NCI-H82 treated with DMSO at 0.1 percent for 48 hours (cell line): Measurements from ENCODE around the gene OXER1.

ENCODE experiments used
- DNase-seq: peaks from one replicate; lab custom pipeline; 2025; ENCODE audit not compliant: unreplicated experiment; lab: John Stamatoyannopoulos, UW

The OXER1 gene

DNA sequence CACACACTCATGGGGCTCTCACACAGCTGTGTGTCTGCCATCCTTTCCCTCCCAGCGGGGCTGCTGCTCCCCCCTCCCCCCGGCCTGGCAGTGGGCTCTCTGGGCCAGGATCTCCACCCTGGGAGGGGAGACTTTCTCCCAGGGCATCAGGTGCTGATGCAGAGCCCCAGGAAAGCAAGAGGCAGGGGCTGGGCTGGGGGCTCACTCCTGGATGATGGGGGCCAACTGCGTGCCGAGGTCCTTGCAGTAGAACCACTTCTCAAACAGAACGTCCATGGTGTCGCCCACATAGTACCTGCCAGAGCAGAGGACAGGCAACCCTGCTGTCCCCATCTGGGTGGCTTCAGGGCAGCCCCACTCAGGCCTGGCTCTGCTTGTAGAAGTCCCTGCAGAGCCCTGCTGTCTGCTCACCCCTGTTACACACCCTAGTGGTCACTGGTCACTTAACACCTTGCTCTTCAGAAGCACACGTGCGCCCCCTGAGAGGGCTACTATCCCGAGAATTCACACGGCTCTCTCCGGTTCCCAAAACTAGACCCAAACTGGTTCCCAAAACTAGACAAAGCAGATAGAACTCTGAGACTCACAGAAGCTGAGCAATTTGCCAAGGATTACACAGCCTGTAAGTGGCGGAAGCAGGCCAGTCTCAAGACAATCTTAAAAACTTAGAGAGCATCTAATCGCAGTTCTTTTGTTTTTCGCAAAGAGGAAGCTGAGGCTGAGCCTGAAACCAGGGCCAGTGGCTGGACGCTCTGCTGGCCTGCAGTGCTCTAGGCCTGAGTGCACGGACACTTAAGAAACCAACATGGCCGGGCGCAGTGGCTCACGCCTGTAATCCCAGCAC is 6.6 kb upstream of the OXER1 start:
- peak; percentile 69 for DNase-seq

DNA sequence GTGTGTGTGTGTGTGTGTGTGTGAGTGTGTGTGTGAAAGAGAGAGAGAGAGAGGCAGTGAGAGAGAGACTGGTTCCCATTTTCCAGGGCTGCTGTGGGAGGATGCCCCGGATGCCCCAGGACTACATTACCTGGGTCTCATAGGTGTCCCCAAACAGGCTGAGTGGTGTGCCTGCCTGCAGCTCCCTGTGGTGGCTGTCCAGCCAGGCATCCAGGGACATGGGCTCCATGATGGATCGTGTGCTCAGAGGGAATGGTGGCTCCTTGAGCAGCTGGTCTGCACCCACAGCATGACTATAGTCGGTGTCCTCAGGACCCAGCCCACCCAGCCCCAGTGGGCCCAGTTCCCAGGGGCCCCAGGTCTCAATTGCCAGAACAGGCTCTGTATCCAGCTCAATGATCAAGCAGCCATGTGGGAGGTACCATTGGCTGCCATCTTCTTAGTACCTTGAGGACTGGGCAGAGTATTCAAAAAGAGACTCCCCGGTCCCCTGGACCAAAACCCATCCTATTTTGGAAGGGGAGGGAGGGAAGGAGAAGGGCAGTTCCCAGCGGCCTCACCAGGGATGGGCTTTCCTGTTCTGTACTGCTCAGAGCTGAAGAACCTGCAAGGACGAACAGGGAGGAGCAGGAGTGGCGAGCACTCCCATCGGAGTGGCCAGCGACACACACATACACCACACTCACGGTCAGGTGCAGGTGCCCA is 5.8 kb upstream of the OXER1 start:
- no peak for DNase-seq

DNA sequence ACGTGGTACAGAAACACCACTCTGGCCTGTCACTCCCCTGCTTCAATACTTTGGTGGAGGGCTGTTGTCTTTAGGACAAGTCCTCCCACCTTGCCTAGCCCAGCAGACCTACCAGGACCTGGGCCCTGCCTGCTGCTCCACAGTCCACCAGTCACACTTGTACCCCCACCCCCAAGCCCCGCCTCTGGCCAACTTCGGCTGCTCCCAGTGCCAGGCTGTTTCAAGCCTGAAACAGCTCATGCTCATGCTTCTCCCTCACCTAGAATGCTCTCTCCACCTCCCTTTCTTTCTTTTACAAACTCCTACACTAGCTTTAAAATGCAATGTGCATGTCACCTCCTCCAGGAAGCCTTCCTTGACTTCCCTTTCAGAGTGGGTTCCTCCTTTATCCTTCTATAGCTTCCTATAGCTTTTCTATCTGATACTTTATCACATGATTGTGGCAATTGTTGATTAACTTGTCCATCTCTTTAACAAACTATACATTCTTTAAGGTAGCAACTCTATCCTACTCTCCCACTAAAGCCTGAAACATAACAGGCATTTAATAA is 4.8 kb upstream of the OXER1 start:
- DNase-seq = no peak

DNA sequence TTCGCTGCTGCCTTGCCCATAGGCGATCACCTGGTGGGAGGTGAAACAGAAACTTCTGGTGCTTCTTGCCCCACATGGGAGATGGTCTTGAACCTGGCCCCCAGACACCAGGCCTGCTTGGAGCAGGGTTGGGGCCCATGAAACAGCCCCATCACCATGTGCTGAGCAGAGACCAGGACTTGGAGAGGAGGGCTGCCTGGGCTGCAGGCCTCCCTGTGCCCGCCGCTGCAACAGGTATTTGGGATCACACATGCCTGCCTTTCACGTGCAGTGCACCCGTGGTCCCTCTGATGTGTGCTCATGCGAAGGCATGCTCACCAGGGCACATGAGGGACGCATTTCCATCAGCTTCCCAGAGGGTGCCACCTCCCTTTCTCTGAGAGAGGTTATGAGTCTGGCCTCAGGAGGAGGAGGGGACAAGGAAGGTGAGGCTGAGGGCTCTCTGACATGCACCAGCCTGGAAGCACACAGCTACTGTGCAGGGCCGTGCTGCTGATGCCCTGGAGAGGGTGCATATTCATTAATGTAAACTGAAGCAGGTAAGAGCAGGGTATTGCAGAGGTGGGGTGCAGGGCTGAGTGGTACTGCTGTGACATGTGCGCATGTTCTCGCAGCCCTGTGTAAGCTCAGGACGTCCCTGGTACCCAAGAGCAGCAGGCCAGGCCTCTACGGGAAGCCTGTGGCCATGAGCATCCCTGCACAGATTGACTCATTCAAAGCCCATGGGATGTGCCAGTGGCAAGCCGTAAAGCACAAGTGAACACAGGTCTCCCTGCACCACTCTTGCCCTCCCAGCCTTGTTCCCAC is 4.2 kb upstream of the OXER1 start:
- no peak for DNase-seq

DNA sequence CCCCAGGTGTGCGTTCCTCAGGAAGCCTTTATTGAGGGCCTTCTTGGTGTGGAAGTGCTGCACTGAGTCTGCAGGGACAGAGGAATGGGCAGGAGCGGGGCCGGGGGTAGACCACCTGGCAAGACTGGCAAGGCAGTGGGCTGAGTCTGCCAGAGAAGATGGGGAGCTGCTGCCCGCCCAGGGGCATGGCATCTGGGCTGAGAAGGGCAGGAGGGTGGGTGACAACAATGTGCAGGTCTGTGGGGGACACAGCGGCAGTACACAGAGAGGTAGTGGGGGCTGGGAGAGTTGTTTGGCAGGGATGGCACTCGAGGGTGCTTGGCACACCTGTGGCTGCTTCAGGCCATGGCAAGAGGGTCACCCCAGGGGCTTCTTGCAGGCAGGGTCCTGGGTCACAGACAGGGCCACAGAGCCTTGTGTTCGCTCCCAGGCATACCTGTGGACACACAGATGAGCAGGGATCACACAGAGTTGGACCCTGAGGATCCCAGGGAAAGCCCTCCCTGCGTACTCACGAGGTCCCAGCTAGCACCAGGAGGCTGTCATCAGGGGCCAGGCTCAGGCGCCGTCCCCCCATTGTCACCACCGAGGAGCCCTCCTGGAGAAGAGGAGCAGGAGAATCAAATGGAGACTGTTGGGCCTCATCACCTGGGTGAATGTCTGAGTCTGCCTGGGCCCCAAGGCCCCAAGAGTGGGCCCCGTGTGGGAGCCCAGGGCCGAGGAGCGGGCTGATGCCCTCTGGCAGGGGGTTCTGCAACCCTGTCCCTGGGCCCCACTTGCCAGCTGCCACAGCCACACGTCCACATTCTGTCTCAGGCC is 3.4 kb upstream of the OXER1 start:
- DNase-seq = no peak

DNA sequence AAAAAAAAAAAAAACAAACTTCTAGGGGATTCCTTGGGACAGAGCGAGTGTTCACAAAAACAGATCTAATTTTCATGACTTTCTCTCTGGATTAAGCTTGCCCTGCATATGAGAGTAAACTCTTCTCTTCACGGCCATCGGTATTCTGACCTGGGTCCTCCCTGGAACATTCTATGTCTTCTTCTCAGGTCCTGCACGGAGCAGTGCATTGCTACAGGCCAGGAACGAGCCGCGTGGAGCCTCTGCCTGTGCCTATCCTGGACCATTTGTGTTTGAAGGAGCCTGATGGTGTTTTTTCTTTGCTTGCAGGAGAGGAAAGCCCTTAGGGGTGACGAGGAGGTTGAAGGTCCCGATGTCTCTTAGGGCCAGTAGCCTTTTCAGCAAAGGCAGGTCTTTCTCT is 1.8 kb upstream of the OXER1 start:
- no peak for DNase-seq

DNA sequence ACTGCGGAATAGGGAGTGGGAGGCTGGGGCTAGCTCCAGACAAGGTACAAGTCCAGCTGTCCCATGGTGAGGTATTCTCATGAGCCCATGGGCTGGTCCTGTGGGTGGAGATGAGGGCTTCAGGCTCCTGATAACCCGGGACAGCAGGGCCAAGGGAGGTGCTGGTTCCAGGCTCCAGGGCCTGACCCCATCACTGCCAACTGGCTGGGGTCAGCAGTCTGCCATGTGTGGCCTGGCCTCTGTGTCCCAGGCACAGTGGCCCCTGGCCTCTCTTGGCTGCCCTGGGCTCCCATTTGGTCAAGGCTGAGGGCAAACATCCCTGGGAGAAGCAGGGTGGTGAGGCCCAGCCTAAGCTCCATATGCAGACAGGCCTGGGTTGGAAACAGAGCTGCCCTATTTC is 966 bp upstream of the OXER1 start:
- no peak for DNase-seq

DNA sequence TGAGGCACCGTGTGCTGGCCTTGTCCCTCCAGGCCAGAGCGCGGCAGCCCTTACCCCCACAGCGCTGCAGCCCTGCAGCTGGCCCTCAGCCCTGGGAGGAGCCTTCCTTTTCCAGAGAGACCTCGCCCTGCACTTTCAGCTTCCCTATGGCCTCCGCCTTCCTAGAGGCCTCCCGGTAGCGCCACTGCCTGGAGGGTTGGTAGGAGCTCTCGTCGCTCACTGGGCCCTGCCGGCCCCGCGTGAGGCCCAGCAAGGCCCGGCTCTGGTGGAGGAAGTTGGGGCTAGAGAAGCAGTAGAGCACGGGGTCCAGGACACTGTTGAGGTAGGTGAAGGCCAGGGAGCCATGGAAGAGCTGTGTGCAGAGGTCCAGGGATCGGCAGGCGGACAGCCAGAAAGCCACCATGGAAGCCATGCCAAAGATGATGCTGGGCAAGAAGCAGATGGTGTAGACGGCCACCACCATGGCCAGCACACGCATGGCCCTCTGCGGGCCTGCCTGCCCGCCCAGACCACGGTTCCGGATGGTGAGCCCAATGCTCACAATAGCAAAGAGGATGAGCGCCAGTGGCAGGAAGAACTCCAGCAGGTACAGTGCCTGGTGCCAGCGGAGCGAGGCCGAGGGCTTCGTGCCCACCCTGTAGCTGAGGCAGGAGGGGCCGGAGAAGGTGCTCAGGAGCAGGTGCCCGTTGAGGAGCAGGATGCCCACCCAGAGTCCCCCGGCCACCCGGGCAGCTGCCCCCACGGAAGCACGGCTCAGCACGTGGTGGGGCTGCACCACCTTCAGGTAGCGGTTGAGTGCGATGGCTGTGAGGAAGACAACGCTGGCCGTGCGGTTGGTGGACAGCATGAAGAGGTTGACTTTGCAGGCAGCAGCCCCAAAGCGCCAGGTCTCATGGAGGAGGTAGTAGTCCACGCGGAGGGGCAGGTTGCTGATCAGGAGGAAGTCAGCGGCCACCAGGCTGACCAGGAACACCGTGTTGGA is 821 bp downstream of the OXER1 start:
- no peak for DNase-seq

DNA sequence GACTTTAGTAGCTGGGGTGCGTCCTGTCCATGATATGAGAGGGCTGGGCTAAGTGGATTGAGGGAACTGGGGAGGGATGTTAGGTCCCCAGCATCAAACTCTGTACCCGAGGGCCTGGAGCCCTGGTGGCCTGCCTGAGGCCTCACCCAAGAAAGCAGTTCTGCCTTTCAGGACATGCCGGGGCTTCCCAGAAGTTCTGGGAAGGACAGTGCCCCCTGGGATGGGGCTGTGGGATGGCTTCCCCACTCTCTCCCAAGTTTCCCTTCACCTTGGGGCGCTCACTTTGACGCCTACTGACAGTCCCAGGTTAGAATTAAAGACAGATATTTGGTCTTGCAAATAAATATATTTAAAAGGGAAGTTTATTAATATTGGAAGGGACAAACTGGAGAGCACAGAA is 1.8 kb downstream of the OXER1 start:
- no peak for DNase-seq

DNA sequence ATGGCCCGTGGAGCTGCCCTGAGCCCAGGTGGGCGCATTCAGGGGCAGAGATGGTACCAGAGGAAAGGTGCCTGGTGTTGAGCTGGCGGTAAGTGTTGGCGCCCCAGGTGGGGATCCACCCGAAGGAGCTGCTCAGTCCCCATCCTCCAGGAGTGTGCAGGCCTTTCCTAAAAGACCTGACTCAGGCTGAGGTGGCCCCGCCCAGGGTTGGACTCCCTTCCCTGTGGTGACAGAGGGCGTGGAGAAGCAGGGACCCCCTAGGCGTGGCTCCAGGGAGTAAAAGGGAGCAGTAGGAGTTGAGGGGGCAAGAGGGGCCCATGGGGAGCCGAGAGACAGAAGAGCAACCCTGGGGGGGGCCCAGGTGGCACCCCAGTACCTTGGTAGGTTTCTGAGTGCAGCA is 2.4 kb downstream of the OXER1 start:
- DNase-seq = no peak

DNA sequence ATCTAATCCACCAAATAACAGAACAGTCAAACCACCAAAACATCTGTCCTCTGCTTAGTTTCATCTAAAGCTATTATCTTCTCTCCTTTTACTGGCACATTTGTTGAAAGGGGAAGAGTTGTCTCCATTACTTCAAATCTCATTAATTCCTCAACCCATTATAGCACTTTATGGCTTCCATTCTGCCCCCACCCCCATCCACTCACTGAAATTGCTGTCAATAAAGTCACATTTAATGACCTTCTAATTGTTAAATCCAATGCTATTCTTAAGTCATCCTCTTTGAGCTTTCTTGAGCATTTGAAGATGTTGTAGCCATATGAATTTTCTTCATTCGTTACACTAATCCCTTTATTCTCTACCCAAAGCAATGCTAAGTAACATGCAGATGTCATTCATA is 5.2 kb downstream of the OXER1 start:
- DNase-seq = peak; percentile 92

DNA sequence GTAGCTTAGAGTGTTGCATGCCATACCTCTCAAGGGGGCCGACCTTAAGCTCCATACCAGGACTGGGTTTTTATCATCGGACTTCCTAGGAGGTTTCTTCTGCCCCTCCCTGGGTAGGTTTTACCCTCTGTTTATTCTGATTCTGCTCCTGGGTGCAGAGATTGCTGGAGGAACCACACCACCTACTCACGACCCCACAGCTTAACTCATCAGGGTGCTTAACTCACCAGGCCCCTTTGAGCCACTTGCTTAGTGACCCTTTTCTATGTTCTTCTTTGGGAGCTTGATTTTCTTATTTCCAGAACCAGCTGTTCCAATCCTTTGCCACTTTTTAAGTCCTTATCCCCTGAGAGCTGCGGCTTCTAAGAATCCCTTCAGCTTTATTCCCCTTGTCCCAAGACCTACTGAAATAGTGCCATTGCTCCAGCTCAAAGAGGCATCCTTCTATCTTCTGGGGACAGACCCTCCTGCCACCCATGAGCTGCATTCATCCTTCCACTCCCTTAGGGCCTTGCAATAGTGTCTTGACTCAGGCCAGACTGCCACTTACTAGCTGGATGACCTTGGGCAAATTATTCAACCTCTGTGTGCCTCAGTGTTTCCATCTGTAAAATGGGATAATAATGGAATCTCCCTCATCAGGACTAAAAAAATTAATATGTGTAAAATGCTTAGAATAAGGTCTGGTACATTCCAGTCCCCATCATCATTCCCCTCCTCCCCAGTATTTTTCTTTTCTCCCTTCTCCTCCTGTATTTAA is 5.8 kb downstream of the OXER1 start:
- DNase-seq = no peak

DNA sequence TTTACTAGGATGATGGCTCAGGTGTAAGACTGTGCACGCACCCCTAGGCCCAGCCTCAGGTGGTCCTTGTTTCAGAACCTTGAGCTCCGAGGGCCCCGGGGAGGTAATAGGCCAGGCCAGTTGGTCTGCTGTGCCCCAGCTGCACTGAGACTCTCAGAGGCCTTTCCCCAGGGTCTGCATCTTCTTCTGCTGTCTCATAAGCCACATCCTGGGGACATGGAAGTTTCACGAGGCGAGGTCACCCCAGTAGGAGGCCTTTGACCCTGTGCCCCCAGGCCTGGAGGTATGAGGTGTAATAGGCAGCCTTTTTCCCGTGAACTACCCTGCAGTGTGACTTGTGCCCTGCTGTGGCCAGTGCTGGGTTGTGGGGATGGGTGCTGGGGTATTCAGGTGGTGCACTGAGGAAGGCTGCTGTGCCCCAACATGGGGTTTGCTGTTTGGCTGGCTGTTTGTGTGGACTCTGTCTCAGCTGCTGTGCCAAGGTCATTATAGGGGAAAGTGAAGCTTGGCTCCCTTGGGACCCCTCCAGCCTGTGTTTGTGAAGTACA is 6.9 kb downstream of the OXER1 start:
- DNase-seq = no peak

DNA sequence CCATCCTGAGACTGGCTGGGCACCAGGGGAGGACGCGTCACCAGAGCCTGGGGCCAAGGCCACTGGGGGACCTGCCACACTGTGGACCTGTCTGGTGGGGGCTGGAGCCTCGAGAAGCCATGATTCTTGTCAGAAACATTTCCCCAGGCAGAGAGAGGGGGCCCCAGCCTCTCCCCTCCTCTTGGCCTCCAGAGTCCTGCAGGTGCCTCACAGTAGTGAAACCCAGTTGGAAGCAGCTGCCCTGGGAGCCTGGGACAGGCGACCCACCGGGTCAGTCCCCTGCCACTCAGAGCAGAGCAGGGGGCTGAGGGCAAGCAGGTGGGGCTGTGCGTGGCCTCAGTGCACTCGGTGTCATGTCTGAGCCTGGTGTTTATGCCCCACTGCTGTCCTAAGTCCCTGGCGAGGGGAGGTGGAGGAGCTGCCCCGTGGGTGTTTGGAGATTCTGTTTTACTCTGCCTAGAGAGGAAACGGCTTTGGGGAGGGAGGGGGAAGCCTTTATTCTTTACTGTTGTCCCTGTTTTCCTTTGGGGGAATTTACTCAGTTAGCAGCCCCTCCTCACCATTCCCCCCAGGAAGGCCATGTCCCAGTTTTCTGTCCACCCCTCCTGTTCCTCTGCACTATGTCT is 7.7 kb downstream of the OXER1 start:
- DNase-seq = no peak

DNA sequence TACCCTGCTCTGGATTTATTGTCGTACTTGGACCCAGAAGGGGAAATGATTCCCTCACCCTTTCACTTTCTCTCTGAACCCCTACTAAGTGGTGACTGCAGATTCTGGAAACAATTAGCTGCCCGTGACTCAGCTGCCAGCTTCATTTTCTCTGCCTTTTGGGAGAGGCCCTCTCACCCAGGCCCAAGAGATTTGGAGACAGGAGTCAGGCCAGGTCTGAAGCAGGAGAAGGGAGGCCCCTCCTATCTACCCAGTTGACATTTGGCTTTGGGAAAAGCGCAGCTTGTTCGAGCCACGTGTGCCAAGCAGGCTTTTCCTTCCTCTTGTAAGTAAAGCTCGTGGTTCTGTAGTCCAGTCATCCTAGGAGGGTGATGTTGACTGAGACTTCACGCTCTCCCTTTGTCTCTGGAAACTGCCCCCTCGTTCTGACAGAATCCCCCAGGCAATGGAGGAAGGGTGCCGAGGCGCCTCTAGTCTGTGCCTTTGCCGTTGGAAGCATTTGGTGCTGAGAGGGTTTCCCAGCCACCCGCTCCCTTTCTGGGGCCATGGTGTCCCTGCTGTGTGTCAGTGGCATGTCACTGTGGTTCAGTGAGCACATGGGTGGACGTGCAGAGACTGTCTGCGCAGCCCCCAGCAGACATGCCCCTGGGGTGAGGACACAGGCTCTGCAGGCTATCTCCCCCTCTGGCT is 8.6 kb downstream of the OXER1 start:
- no peak for DNase-seq

DNA sequence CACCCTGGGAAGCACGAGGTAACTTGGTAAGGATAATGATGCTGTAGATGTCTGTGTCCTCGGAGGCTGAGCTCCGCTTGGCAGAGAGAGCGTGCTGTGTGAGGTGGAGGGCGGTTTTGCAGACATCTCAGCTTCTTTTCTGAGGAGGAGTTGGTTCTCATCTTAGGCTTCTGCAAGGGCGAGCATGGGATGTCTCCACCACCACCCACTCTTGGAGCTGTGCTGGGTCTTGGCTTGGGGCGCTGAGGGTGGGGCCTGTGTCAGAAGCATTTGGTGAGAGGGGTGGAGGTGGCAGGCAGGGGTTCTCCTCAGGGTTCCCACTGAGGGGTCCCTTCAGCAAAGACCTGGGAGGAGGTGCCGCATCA is 9.2 kb downstream of the OXER1 start:
- no peak for DNase-seq

DNA sequence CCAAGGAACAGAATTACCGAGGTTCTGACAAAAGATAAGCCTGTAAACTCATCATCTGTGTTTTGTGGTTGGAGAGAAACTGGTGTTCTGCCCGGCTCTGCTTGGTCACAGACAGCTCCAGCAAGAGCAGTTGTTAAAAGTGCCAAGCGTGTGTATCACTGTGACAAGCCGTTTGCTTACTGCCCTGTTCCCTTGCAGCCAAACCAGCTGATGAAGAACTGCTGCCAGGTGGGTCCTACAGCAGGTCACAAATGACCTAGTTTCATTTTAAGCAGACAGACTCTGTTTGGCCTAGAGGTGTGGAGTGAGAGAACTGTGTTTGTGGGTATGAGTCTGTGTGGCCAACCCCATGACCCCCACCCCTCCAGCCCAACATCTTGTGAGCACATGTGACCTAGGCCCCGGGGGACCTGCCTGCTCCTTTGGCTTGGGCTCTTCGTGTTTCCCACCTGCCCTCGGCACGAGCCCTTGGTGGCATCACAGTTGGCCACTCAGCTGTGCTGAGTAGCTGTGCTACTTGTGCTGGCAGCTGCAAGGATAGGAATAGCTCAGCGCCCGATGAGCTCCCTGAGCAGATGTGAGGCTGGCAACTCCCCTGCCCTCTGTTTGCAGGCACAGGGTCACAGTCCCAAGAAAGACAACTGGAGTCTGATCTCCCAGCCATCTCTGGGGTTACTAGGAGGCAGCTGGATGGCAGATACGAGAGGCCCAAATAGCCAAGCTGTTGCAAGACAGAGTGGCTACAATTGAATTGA is 9.7 kb downstream of the OXER1 start:
- no peak for DNase-seq
